RWPE1 (cell line): ENCODE results near the gene LCE3C.

ENCODE experiments used
- CTCF ChIA-PET: fragments of 350-600 bp; sonication (Branson Sonifier 250); formaldehyde crosslinking; extraction: SDS; loops from one replicate; lab custom pipeline; 2021; lab: Yijun Ruan, JAX
- POLR2A ChIA-PET: fragments of 400-600 bp; formaldehyde crosslinking; extraction: SDS; loops from one replicate; lab custom pipeline; 2020; ENCODE audit warnings: antibody characterized with exemption; ENCODE audit not compliant: low non-redundant PET; lab: Yijun Ruan, JAX
- DNase-seq: peaks from one replicate; pipeline ENCODE4 v3.0.0; 2012; ENCODE audit warnings: low spot score
- H3K27ac ChIP-seq: fragments of 450-650 bp; 2 replicates; pipeline ENCODE4 v1.5.1; 2017
- CTCF ChIP-seq: fragments of 450-650 bp; conservative IDR thresholded peaks from 2 replicates; pipeline ENCODE4 v1.5.1; 2017; ENCODE audit warnings: low read depth, mild to moderate bottlenecking

Gene LCE3C

GRCh38 chr1:152646656-152647055, 46.6 kb downstream of the LCE3C start:
- TF ChIP-seq CTCF = no peak
- DNase-seq = no peak
- no peak overlapping the region for H3K27ac ChIP-seq
- ChIA-PET POLR2A (no interaction called here), CTCF (no interaction called here)
